A549 (cell line): ENCODE measurements around the gene HOXC6.

Source experiments
- CBX2 ChIP-seq: fragments of 200-600 bp; sonication (generic); IDR thresholded peaks from 2 replicates; pipeline ENCODE4 v1.6.1; 2016; ENCODE audit warnings: low read depth, mild to moderate bottlenecking, borderline replicate concordance
- CHD2 ChIP-seq: fragments of 150-350 bp; IDR thresholded peaks from 2 replicates; pipeline ENCODE4 v1.6.1; 2014; ENCODE audit warnings: low read length; ENCODE audit not compliant: partially characterized antibody
- CTCF ChIP-seq: fragments of >200 bp; sonication (Bioruptor Twin); formaldehyde crosslinking; IDR thresholded peaks from 3 replicates; pipeline ENCODE4 v1.5.1; 2016
- ELK1 ChIP-seq: fragments of 150-350 bp; IDR thresholded peaks from 2 replicates; pipeline ENCODE4 v1.6.1; 2014; ENCODE audit warnings: low read depth, mild to moderate bottlenecking, low read length
- JUNB ChIP-seq: fragments of >200 bp; sonication (Bioruptor Twin); formaldehyde crosslinking; IDR thresholded peaks from 2 replicates; pipeline ENCODE4 v1.6.1; 2016
- NR3C1 ChIP-seq: fragments of >200 bp; sonication (Bioruptor Twin); formaldehyde crosslinking; IDR thresholded peaks from 3 replicates; pipeline ENCODE4 v1.6.1; 2017
- PBX3 ChIP-seq: IDR thresholded peaks from 2 replicates; pipeline ENCODE4 v1.6.1; 2012
- USF2 ChIP-seq: fragments of 450-650 bp; IDR thresholded peaks from 2 replicates; pipeline ENCODE4 v1.6.1; 2014; ENCODE audit warnings: antibody characterized with exemption

- TF ChIP-seq JUNB, result no peak
- TF ChIP-seq USF2, result no peak
- no peak for TF ChIP-seq CTCF
- no peak for TF ChIP-seq PBX3
- no peak for TF ChIP-seq CBX2
- TF ChIP-seq NR3C1, result no peak
- TF ChIP-seq ELK1, result no peak
- no peak for TF ChIP-seq CHD2
Observed at GRCh38 chr12:54060975-54061778, 32.9 kb downstream of the HOXC6 start.
